CD4-positive, alpha-beta T cell treated with Interleukin-12 subunit alpha and Interleukin-12 subunit beta, for 1 hour (primary cell): ENCODE data around the gene CCNT1.
"Not testable (repeated sequence)": the region's sequence is repeated elsewhere in the genome, so short reads cannot be mapped to it uniquely, and the experiment has no call there.

Source experiments
- DNase-seq: peaks from one replicate; pipeline ENCODE4 v3.0.0-alpha.2; 2020

Gene CCNT1

DNA sequence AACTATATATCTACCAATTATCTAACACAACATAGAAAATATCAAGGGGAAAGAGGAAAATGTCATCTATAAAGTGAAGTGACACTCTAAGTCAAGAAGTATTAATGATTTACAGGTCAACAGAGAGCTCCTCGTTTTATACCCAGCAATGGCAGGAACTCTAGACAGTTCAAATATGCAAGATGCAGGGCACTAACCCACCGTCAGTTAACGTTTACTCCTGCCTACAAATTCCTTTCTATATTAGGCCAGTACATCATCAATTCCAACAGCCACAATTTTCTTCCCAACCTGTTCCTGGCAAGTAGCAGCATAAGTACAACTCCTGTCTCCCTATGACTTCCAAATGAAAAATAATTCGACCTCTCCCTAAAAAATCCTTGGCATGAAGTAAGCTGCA, 25.5 kb downstream of the CCNT1 start:
- no peak for DNase-seq

DNA sequence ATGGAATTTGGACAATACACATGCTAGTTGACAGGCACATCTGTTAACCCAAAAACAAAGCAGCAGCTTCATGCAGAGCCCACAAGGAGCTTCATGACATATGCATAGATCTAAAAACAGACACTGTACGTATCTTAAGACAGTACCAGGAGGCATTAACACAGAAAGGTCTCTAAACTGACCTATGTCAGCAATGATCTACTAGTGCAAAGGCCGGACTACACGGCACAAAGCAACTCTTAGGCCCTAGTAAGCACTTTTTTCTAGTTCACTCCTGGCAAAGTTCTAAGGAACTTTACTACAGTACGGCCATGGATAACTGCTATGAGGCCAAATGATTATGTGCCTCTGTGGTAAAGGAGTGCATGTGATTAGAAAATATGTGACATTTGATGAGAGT, 26.1 kb downstream of the CCNT1 start:
- no peak for DNase-seq

DNA sequence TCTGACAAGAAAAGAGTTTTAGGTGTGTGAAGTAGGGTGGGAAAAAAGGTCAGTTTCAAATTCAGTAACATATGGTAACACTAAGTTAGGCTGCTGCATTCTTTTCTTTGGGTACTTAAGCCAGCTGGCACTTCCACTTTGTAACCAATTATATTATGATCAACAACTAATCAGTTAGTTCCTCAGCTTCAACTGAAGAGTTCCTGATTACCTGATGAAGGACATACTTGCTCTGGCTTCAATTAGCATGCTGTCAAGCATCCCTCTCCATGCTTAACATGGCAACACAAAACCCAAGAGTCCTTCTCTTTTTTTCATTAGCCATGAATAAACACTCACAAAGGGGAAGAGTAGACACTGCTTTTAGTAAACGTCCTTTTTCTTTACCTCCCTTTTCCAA, 27.7 kb downstream of the CCNT1 start:
- DNase-seq, result no peak

DNA sequence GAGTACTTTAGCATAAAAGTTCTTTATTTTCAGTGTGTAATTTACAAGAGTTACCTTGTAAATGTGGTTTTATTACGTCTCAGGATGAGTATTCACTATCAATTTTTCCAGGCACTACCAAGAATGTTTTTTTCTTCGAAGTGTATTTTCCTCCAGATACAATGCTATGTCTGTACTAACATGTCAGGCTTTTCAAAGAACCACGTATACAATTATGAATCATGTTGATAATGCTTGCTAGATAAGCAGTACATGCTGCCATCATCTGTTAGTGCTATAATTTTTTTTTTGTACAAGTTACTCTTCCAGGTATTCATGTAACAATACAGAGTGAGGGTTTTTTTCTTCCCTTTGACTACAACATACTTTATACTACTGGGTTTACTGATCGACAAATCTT, 28.9 kb downstream of the CCNT1 start:
- no peak for DNase-seq

DNA sequence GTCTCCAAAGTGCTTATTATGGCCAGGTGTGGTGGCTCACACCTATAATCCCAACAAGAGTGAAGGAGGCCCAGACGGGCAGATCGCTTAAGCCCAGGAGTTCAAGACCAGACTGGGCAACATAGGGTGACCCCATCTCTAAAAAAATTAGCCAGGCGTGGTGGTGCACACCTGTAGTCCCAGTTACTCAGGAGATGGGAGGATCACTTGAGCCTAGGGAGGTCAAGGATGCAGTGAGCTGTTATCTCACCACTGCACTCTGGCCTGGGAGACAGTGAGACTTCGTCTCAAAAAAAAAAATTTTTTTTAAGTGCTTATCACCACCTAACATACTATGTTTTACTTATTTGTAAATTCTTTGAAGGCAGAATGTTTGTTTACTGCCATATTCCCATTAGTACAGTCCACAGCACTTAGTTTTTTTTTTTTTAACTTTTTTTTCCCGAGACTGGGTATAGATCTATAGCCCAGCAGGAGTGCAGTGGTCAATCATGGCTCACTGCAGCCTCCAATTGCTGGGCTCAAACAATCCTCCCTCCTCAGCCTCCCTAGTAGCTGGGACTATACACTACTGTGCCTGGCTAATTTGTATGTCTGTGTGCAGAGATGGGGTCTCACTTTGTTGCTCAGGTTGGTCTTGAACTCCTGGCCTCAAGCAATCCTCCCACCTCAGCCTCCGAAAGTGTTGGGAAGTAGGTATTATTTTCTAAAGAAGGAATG, 29.7 kb downstream of the CCNT1 start:
- no peak for DNase-seq

DNA sequence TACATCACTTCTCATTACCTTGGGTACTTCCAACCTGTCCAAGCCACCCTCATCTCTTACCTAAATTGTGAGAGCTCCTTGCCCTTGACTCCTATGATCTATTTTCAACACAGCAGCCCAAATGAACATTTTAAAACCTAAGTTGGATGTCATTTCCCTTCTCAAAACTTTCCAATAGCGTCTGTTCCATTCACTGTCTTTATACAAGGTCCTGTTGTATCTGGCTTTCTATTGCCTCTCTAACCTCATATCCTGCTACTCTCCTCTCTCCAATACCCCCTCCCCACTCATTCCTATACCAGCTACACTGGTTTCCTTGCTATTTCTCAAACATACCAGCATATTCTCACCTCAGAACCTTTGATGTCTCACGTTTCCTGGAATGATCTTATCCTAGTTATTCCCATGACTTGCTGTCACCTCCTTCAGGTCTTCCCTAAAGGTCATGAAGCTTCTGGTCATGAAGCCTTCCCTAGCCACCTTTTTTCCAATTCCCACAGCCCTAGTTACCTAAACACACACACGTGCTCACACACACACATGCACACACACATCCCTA, 30.4 kb downstream of the CCNT1 start:
- DNase-seq, result no peak

DNA sequence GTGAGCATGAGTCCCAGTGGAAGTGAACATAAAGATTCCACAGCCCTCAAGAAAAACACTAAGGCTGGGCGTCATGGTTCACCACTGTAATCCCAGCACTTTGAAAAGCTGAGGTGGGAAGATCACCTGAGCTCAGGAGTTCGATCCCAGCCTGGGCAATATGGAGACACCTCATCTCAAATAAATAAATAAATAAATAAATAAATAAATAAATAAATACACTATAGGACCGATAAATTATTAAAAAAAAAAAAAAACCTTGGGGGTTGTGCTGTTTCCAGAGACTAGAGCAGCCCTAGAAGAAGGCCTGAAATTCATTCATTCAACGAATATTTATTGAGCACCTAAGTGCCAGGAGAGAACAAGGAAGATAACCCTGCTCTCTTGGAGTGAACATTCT, 33.0 kb downstream of the CCNT1 start:
- DNase-seq, result no peak

DNA sequence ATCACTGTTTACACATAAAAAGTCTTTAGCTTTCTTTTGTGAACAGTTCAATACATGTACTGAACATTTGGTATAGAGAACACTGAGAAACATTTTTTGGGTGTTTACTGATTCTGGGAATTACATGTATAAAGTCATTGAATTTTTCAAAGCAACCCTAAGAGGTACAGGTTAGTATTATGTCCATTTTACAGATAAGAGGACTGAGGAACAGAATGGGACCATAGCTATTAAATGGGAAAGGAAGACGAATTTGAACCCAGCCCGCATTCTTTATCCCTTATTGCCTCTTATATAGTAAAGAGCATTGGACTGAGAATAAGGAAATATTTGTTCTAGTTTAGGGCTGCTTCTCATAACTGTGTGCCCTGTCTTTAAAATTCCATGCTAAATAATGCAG, 33.6 kb downstream of the CCNT1 start:
- no peak for DNase-seq

DNA sequence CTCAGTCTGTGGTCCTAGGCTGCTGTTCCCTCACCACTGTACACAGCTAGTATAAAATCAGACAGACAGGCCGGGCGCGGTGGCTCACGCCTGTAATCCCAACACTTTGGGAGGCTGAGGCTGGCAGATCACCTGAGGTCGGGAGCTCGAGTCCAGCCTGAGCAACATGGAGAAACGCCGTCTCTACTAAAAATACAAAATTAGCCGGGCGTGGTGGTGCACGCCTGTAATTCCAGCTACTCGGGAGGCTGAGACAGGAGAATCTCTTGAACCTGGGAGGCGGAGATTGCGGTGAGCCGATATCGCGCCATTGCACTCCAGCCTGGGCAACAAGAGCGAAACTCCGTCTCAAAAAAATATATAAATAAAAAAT, 34.0 kb downstream of the CCNT1 start:
- peak; percentile 8 for DNase-seq

DNA sequence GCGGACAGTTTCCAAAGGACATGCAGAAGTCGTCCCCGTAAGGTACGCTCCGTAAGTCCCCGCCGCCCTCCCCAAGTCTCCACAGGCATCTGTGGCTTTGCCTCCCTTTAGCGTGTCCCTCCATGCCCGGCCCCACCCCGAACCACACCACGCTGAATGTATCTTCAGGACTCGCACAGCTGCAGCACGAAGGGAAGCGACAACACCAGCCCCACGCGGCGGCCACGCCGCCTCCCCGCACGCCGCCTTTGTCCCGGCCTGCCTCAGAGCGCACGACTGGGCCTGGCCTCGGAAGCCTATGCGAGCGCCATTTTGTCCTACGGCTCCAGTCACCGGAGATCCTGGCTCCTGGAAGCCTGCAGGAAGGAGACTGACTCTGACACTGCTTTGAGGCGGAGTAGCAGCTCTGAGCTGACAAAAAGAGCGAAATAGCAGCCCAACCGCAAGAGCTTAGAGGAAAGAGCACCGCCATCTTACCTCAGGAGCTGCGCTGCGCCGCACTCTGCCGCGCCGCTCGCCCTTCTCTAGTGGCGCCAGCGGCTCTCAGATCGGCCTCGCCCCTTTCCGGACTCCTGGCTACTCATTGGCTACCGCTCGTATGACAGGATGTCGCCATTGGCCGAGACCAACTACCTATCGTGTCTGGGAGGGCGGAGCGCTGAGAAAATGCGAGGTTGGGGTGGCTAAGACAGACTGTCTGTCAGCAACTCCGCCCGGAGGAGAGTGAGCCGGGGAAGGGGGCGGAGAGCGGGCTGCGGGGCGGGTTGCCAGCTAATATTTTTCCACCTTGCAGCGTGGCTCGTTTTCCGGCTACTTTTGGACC, 34.6 kb downstream of the CCNT1 start, which contains the start of gene KANSL2:
KANSL2 (minus strand) TSS at position 529 of the 823 bp plus-strand sequence. CDS start 606 bp downstream, outside the sequence.
- peak; percentile 97 for DNase-seq

DNA sequence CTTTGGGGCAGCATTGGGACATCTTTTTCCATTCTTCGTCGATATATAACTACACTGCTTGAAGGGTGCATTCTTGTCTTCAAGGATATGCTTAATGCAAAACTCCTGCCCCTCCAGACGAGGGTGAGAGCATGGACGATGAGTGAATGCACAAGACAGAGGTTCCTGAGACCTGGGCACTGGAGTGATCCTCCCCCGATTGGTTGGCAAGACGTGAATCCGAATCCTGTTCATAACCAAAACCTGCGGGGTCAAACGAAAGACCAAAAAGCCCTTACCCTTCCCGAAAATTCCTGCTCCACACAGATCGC, 35.2 kb downstream of the CCNT1 start:
- no peak for DNase-seq

DNA sequence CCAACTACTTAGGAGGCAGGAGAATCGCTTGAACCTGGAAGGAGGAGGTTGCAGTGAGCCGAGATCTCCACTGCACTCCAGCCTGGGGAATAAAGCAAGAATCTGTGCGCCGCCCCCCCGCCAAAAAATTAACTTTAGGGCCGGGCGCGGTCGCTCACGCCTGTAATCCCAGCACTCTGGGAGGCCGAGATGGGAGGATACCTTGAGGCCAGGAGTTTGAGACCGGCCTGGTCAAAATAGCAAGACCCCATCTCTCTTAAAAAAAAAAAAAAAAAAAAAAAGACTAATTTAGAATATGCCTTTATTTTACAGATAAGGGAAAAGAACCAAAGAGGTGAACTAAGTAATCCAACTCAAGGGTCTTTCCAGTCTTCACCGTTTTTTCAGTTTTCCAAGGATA, 35.6 kb downstream of the CCNT1 start:
- no peak for DNase-seq

DNA sequence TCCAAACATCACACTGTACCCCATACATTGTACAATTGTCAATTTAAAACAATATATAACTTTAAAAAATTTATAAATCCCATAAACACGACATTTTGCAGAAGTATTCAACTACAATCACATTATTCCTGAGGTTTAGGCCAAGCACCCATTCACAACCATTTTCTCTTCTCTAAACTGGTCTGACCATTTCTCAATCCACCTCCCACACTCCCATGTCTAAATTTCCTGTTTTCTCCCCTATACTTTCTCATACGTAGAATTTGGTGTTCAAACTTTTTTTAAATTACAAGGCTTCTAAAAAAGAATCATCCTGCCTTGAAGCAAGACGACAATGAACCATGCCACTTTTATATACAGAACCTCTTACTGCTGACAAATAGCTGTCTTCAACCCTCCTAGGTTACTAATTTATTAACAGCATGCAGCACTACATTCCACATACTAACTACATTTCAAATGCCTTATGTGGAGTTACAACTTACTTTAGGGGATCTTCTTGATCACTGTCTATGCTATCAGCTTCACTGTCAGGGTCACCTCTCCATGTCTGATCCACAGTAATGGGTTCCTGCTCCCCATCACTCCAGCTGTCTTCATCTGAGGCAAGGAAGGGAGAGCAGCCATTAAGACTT, 37.8 kb downstream of the CCNT1 start:
- DNase-seq, result no peak

DNA sequence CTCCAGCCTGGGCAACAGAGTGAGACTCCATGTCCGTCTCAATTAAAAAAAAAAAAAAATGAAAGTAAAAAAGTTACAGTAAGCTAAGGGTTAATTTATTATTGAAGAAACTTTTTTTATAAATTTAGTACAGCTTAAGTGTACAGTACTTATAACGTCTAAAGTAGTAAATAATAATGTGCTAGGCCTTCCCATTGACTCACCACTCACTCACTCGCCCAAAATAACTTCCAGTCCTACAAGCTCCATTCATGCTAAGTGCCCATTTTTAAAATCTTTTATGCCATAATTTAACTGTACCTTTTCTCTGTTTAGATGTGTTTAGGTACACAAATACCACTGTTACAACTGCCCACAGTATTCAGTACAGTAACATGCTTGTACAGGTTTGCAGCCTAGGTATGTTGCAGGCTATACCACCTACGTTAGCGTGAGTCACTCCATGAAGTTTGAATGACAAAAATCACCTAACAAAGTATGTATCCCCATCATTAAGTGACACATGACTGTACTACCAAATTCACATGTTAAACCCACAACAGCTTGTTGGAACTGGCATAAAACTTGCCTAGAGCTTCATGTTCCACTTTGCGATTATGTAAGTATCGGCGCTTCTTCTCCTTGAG, 45.2 kb downstream of the CCNT1 start:
- no peak for DNase-seq

DNA sequence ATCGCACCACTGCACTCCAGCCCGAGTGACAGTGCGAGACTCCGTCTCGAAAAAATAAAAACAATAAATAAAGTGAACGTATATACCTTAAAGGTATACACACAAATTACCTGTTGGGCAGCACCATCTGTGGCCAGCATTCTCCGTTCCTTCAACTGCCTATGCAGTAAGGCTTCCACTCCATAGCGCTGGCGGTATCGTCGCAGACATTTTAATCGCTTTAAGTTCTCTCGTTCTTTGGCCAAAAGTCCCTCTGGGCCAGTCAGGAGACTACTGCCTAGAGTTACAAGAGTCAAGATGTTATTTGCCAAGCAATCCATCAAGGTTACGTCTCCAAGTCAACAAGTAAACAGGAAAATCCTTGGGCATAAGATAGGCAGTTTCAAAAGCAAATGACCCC, 47.5 kb downstream of the CCNT1 start:
- no peak for DNase-seq

DNA sequence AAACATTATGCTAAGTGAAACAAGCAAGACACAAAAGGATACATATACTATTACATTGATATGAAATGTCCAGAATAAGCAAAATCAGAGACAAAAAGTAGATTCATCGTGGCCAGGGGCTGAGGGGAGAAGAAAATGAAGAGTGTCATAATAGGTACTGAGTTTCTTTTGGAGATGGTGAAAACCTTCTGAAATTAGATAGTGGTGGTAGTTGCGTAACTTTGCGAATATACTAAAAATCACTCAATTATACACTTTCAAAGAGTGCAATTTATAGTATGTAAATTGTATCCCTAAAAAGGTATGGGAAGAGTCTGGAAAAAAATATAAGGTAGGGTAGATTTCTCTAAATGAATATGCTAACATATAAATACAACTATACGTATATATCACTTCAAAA, 56.6 kb downstream of the CCNT1 start:
- DNase-seq, result no peak

DNA sequence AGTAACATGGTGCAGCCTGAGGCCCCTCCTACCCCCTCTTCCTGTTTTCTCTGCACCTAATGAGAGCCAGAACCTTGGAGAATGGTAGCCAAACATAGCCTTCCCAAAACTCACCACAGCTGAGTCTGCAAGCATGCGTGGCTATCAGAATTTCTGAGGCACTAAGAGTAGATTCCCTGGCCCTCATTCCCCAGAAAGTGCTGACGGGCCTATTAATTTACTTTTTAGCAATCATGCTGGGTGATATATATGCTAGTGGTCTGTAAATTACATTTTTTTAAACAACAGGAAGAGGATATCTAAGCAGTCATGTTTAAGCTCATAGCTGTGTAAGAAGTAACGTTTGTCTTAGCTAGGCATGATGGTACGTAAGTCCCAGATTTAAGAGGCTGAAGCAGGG, 64.8 kb downstream of the CCNT1 start:
- DNase-seq, result no peak

DNA sequence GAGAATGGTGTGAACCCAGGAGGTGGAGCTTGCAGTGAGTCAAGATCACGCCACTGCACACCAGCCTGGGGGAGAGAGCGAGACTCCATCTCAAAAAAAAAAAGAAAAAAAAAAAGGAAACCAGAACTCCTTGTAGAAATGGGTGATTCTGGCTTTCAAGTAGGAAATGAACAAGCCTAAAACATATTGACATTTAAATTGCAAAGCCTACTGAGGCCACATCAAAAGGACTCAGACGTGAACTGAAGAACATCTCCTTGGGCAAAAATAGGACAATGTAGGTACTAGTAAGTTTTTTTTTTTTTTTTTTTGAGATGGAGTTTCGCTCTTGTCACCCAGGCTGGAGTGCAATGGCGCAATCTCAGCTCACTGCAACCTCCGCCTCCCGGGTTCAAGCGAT, 71.2 kb downstream of the CCNT1 start:
- DNase-seq, result not testable (repeated sequence)

DNA sequence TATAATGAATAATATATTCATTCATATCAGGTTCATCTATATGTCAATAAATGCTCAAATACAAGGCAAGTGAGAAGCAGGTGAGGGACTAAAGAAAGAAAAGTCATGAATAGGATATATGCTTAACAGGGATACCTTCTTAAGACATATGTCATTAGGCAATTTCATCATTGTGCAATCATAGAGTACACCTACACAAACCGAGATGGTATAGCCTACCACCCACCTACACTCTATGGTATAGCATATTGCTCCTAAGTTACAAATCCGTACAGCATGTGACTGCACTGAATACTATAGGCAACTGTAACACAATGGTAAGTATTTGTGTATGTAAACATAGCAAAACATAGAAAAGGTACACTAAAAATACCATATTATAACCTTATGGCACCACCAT, 73.5 kb downstream of the CCNT1 start:
- no peak for DNase-seq

DNA sequence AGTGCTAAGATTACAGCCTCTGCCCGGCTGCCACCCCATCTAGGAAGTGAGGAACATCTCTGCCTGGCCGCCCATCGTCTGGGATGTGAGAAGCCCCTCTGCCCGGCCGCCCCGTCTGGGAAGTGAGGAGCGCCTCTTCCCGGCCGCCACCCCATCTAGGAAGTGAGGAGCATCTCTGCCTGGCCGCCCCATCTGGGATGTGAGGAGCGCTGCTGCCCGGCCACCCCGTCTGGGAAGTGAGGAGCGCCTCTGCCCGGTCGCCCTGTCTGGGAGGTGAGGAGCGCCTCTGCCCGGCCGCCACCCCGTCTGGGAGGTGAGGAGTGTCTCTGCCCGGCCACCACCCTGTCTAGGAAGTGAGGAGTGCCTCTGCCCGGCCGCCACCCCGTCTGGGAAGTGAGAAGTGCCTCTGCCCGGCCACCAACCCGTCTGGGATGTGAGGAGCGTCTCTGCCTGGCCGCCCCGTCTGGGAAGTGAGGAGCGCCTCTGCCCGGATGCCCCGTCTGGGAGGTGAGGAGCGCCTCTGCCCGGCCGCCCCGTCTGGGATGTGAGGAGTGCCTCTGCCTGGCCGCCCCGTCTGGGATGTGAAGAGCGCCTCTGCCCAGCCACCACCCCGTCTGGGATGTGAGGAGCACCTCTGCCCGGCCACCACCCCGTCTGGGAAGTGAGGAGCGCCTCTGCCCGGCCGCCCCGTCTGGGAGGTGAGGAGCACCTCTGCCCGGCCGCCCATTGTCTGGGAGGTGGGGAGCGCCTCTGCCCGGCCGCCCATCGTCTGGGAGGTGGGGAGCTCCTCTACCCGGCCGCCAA, 74.6 kb downstream of the CCNT1 start:
- DNase-seq, result not testable (repeated sequence)

DNA sequence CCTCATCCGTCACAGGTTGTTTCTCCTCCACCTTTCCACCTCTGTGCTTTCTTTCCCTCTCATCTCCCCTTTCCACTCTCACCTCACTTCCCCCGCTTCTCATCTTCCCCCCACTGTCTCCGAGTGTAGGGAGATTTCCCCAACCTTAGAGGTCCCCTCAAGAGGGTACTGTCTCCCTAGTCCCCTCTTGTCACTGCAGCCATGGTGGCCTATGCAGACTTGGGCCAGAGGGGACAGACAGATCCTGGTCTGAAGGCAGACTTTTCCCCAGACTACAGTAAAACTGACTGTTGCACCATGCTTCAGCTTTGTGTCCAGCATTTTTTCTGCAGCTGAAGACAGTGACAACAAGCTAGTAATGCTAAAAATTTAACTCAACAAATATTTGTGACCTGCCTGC, 75.7 kb downstream of the CCNT1 start:
- no peak for DNase-seq

DNA sequence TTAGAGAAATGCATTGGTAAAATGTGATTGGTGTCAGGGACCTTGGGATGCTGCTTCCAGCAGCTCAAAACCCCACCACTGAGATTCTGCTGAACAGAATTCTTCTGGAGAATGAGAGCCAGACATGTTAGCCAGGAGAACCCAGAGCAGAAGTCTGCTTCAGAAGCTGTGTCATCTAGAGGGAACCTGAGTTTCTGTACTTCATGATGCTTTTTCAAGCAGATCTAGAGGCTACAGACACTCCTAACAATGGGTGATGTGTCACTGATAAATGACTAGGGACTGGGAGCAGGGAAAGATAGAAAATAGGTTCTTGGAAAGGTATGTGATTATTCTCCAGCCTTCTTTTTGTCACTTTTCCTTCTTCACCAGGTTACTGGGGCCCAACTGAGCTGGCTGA, 76.1 kb downstream of the CCNT1 start:
- no peak for DNase-seq
